Lower leg skin (tissue), 3 donors: ENCODE results near the gene PLD3.

Source experiments
- CTCF ChIP-seq, 3 donors: fragments of 450-650 bp; IDR thresholded peaks; one replicate each; pipeline ENCODE4 v1.5.1; 2016; ENCODE audit warnings: antibody characterized with exemption in 3 of 3, mild to moderate bottlenecking in 3 of 3, moderate library complexity in 2 of 3
- POLR2A ChIP-seq, 2 donors: fragments of 450-650 bp; IDR thresholded peaks; one replicate each; pipeline ENCODE4 v1.6.1; 2016 to 2017; ENCODE audit warnings: antibody characterized with exemption in 2 of 2, mild to moderate bottlenecking in 1 of 2, moderate library complexity in 1 of 2

GRCh38 chr19:40320558-40320935 lies 27.9 kb upstream of the PLD3 start:
- TF ChIP-seq CTCF (IDR thresholded peaks at IDR 0.05) = no peak
- TF ChIP-seq POLR2A (IDR thresholded peaks at IDR 0.05) = no peak
